Activated CD4-positive, alpha-beta T cell treated with anti-CD3 and anti-CD28 coated beads, Interleukin-2, Interleukin-4, amounts not matched to agents 100 ng/mL and 50 ng/mL, durations not matched to agents 16 hours and 8 hours (primary cell): ENCODE data around the gene SLC35A3.
"Not testable (repeated sequence)": the region's sequence is repeated elsewhere in the genome, so short reads cannot be mapped to it uniquely, and the experiment has no call there.

Experiments
- DNase-seq: peaks from one replicate; pipeline ENCODE4 v3.0.0-alpha.2; 2020; ENCODE audit warnings: low spot score

SLC35A3 gene

GRCh38 chr1:100036718-100037655 lies 67.2 kb downstream of the SLC35A3 start:
- DNase-seq: peak; percentile 11

DNA sequence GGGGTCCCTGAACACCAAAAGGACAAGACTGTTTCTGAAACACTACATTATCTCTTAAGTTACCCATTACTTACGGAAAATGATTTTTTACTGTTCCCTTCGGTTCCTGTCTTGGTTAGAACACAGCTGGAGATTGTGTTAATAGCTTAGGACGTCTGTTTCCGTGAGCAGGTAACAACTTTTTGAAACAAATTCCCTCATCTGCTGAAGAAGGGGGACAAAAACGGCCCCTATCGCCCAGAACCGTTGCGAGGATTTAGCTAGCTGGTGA lies 67.8 kb downstream of the SLC35A3 start:
- no peak for DNase-seq

- DNase-seq: peak; percentile 88
Measured at GRCh38 chr1:100037927-100038659, 68.3 kb downstream of the SLC35A3 start.

- DNase-seq: peak; percentile 90
Measured at GRCh38 chr1:100038660-100039287, 69.0 kb downstream of the SLC35A3 start.

GRCh38 chr1:100039591-100039990 lies 69.8 kb downstream of the SLC35A3 start:
- no peak for DNase-seq

GRCh38 chr1:100045206-100045605 lies 75.4 kb downstream of the SLC35A3 start:
- DNase-seq: no peak

DNA sequence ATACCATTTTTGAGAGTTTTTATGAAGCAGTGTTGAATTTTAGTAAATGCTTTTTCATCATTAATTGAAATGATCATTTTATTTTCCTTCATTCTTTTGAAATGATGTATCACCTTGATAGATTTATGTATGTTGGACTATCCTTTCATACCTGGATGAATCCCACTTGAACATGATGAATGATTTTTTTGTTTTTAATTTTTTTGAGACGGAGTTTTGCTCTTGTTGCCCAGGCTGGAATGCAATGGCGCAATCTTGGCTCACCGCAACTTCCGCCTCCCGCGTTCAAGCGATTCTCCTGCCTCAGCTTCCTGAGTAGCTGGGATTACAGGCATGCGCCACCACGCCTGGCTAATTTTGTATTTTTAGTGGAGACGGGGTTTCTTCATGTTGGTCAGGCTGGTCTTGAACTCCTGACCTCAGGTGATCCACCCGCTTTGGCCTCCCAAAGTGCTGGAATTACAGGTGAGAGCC lies 77.5 kb downstream of the SLC35A3 start:
- DNase-seq: not testable (repeated sequence)

DNA sequence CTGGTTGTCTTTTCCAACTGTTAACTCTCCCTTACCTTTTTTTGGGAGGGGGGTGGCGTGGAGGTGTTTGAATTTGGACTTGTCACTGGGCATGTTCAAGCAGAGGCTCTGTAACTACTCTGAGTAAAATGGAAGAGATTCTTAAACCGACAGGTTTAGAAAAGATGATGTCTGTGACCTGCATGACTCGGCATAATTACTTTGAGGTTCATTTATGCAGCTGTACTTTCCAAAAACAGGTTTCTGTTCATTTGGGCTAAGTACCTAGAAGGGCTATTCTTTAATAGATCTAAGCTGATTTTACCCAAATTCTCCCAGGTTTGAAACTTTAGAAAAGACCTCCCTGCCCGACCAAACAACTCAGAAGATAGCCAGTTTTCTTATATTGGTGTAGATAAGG lies 80.3 kb downstream of the SLC35A3 start:
- DNase-seq: no peak

GRCh38 chr1:100051401-100051800 lies 81.6 kb downstream of the SLC35A3 start:
- DNase-seq: no peak

DNA sequence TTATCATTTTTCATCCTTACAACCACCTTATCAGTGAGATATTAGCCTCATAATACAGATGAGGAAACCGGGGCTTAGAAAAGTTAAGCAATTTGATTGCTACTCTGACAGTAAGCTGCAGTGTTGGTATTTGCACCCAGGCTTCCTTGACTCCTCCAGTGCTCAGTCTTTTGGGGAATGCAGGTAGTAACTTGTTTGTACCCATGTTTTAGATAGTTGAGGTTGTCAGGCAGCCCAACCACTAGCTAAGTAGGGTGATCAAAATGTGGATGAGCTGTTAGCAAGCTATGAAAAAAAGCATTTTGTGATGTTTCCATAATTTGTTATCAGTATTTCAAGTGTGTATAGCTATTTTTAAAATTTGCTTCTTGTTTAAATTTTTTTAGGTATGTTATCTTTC lies 82.1 kb downstream of the SLC35A3 start:
- no peak for DNase-seq

GRCh38 chr1:100053119-100053518 lies 83.3 kb downstream of the SLC35A3 start:
- DNase-seq: no peak

DNA sequence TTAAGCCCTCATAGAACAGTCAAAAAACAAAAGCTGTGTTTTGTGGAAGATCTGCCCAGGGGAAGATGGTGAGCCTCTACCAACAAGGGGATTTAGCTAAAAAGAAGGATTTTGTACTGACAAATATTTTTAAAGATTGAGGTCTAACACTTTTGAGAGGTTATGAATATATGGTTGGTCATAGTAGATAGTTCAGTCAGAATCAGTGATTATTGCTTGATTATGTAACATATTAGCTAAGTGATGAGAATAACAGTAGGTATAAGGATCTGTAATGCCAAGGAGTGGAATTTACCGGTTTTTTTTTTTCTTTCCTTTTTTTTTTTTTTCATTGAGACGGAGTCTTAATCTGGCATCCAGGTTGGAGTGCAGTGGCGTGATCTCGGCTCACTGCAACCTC lies 83.9 kb downstream of the SLC35A3 start:
- no peak for DNase-seq

- DNase-seq: no peak
Measured at GRCh38 chr1:100061681-100062080, 91.9 kb downstream of the SLC35A3 start.

GRCh38 chr1:100065183-100065968 lies 95.6 kb downstream of the SLC35A3 start:
- DNase-seq: no peak

GRCh38 chr1:100065969-100066227 lies 96.1 kb downstream of the SLC35A3 start:
- no peak for DNase-seq

DNA sequence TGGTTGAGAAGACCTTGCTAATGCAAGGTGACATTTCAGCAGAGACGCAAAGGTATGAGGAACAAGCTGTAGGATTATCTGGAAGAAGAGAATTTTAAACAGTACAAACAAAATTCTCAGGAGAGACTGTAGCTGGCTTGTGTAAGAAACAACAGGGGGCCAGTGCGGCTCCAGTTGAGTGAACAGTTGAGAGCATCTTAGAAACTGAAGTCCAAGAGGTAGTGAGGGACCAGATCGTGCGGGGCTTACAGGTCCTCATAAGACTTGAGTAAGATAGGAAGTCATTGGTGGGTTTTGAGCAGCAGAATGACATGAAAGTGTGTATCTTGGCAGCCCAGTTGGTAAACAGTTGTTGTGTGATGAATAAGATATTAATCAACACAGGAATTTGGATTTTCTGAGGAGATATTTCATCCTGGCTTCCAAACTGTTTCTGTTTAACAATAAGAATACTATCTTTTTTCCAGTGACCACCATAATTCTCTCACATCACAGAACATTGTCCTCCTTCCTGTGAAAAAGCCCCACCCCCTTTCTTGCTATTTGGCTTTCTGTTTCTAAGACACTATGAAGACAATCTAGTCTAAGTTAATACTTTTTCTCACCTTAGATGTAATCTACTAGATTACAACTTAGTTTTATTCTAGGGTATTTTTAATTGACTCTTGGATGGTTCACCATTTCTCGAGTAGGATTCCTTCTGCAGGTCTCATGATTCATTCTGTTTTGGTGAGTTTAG lies 100.6 kb downstream of the SLC35A3 start:
- no peak for DNase-seq

- no peak for DNase-seq
Measured at GRCh38 chr1:100073531-100073930, 103.7 kb downstream of the SLC35A3 start.

DNA sequence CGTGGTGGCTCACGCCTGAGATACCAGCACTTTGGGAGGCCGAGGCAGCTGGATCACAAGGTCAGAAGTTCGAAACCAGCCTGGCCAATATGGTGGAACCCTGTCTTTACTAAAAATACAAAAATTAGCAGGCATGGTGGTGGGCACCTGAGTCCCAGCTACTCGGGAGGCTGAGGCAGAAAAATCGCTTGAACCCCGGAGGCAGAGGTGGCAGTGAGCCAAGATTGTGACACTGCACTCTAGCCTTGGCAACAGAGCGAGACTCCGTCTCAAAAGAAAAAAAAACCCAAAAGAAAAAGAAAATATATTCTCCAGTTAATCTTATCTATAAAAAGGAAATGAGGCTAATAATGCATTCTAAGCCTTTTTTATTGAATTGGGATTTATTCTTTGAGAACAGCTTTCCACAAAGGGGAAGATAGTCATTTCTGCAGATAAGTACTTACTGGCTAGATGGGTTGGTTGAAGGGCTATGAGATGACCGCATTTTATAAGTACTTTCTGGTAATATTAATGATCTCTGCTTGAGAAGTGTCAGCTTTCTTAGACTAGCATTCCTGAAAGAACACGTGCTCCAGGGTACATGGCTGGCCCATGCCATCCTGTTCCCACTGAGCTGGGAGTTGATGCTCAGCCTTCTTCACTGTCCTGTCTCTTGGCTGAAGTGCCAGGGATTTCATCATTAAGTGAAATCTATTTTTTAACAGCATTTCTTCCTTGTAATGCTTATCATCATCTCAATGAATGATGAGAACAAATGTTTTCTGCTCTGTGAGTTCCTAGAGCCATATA lies 105.0 kb downstream of the SLC35A3 start:
- DNase-seq: no peak

- DNase-seq: peak; percentile 10
Measured at GRCh38 chr1:100075773-100076172, 106.0 kb downstream of the SLC35A3 start.

GRCh38 chr1:100076319-100076718 lies 106.5 kb downstream of the SLC35A3 start:
- DNase-seq: no peak

DNA sequence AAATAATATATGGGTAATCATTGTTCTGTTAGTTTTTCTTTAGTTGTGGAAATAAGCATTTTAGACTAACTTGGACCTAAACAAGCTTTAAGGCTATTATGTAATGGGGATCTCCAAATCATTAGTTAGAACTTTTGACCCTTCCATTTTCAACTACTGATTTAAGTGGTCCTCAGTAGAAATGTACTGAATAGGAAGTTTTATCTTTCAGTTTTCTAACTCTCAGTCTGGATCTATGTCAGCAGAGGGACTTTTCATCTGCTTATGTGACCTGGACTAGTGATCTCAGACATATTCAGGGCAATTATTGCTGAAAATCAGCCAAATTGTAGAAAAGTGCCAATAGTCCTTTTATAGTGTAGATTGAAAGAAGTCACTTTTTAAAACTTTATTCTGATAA lies 106.9 kb downstream of the SLC35A3 start:
- peak; percentile 17 for DNase-seq
